Measurements from ENCODE around the gene STARD13. TPM values are rescaled to one million over a fixed set of nuclear protein-coding genes. Genes with fewer than 3 reads are reported as not detected.

Gene STARD13
- total and polyA plus RNA-seq, 8 donors = 7.8 to 29.4 (median 16.2) TPM

- TF ChIP-seq CTCF (IDR thresholded peaks at IDR 0.05) = no peak
- no peak for DNase-seq
- H3K4me1 ChIP-seq = peaks cover 0 to 6% (median 5%) of the 10 kb centered on the region in 3 donors
- H3K27me3 ChIP-seq = no peaks in the 10 kb centered on the region
- no peak for ATAC-seq
- no peak overlapping the region for H3K4me3 ChIP-seq
- FAIRE-seq = no peak
- no peak overlapping the region for H3K27ac ChIP-seq
- WGBS, 2 donors = 83 to 91% methylated on average over 6 of the region's 6 CpGs
- intact Hi-C loops (cut with DNase I) = no loop called here
- no peaks in the 10 kb centered on the region for H3K9me3 ChIP-seq
- no peaks in the 10 kb centered on the region for H3K36me3 ChIP-seq
Observed at GRCh38 chr13:33292712-33293111, 7.2 kb upstream of the STARD13 start.

GRCh38 chr13:33290421-33290965 lies 4.9 kb upstream of the STARD13 start:
- TF ChIP-seq CTCF (IDR thresholded peaks at IDR 0.05) = no peak
- WGBS, 2 donors = 87 to 94% methylated on average over 3 of the region's 3 CpGs
- Histone ChIP-seq H3K36me3 (no peaks in the 10 kb centered on the region), H3K4me3 (no peak overlapping the region), H3K27ac (no peak overlapping the region), H3K9me3 (no peaks in the 10 kb centered on the region), H3K4me1 (peaks cover 0 to 5% (median 4%) of the 10 kb centered on the region in 3 donors), H3K27me3 (no peaks in the 10 kb centered on the region)
- ATAC-seq = no peak
- intact Hi-C loops (cut with DNase I) = no loop called here
- no peak for FAIRE-seq
- no peak for DNase-seq

- no peak for FAIRE-seq
- H3K27me3 ChIP-seq = no peaks in the 10 kb centered on the region
- no peak overlapping the region for H3K27ac ChIP-seq
- intact Hi-C loops (cut with DNase I) = no loop called here
- no peaks in the 10 kb centered on the region for H3K9me3 ChIP-seq
- ATAC-seq = no peak
- peaks cover 0 to 5% (median 4%) of the 10 kb centered on the region in 3 donors for H3K4me1 ChIP-seq
- 63 to 74% methylated on average over 3 of the region's 3 CpGs for WGBS, 2 donors
- no peaks in the 10 kb centered on the region for H3K36me3 ChIP-seq
- no peak overlapping the region for H3K4me3 ChIP-seq
- no peak for TF ChIP-seq CTCF (IDR thresholded peaks at IDR 0.05)
- DNase-seq = no peak
Observed at GRCh38 chr13:33289966-33290365, 4.4 kb upstream of the STARD13 start.

GRCh38 chr13:33287142-33287882 lies 1.8 kb upstream of the STARD13 start:
- H3K27ac ChIP-seq = no peak overlapping the region
- no peak for FAIRE-seq
- intact Hi-C loops (cut with DNase I) = no loop called here

More at GRCh38 chr13:33287142-33287882, 1.8 kb upstream of the STARD13 start:
- WGBS, 2 donors = 88 to 94% methylated on average over 15 of the region's 15 CpGs
- H3K9me3 ChIP-seq = no peaks in the 10 kb centered on the region
- no peaks in the 10 kb centered on the region for H3K36me3 ChIP-seq
- ATAC-seq (no peak), DNase-seq (no peak)
- H3K4me3 ChIP-seq = no peak overlapping the region
- no peaks in the 10 kb centered on the region for H3K27me3 ChIP-seq
- TF ChIP-seq CTCF (IDR thresholded peaks at IDR 0.05) = no peak
- peaks cover 0 to 18% (median 6%) of the 10 kb centered on the region in 3 donors for H3K4me1 ChIP-seq
